GM19395 (cell line): ENCODE results near the gene RTF1.

Experiments used
- ATAC-seq: cut with Tn5 transposase; IDR thresholded peaks from one replicate; pipeline ENCODE4 v1.9.1; 2021; ENCODE audit warnings: mild to moderate bottlenecking, moderate library complexity; ENCODE audit not compliant: unreplicated experiment

Gene RTF1

DNA sequence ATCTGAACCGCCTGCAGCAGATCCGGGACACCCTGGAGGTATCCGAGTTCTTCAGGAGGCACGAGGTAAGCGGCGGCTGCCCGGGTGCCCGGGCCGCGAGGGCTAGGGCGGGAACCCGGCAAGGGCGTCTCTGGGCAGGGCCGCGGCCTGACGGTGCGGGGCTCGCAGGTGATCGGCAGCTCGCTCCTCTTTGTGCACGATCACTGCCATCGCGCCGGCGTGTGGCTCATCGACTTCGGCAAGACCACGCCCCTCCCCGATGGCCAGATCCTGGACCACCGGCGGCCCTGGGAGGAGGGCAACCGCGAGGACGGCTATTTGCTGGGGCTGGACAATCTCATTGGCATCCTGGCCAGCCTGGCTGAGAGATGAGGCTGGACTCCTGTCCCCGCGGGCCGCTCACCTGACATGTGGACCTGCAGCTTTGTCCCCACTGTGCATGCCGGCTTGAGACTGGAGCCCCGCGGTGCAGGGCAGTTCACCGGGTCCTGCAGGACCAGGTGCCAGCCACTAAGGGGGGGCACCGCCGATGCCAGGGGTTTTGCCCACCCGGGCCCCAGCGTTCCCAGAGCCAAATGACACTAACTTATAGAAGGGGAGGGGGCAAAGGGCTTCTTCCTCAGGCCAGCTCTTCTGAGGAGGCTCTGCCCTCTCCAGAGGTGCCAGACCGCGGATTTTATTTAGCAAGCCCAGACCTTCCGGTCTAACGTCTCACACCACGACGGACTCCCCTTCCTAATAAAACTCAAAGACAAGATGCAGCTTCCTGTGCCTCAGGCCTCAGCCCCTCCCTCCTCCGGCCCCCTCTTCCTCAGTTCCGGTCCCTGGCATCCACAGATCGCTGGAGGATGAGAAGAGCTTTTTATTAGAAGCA lies 86.1 kb downstream of the RTF1 start:
- no peak for ATAC-seq

GRCh38 chr15:41503669-41504010 lies 86.7 kb downstream of the RTF1 start:
- ATAC-seq = no peak

- no peak for ATAC-seq
Observed at GRCh38 chr15:41504751-41505492, 88.0 kb downstream of the RTF1 start.

DNA sequence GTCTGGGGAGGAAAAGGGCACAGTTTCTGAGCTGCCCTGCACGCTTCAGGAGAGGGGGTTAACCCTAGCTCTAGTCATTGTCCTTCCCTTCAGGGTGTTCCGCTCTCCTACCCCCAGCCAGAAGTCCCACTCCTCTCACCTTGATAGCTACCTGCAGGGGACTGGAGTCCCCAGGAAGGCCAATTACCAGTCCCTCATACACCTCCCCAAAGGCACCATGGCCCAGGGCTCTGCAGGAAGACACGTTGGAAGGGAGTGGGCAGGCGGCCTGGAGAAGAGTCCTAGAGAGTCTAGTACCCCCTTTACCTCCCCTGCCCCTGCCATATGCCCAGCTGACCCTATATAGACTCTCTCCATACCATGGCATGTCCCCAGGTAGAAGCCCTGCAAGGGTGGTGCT lies 88.9 kb downstream of the RTF1 start:
- no peak for ATAC-seq

GRCh38 chr15:41506796-41507341 lies 90.0 kb downstream of the RTF1 start:
- no peak for ATAC-seq

DNA sequence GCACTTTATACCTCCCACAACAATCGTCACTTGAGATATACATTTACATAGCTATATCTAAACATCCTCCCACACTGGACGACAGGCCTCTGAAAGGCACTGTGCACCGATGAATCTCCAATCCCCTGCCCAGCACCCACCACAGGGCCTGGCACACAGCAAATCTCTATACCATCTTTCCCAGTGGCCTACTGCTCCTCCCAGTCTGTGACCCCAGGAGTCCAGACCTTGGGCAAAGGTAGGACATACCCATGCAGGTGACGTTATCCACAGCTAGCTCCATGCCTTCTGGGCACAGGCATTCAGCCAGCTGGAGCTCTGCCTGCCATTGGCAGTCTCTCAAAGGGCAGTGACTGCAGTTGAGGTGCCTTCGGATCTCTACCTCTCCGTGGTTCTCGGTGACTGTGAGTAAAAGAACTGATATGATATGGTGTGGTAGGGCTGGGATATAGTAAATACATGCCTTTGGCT lies 91.0 kb downstream of the RTF1 start:
- no peak for ATAC-seq

- ATAC-seq = no peak
Observed at GRCh38 chr15:41510728-41511127, 93.8 kb downstream of the RTF1 start.

DNA sequence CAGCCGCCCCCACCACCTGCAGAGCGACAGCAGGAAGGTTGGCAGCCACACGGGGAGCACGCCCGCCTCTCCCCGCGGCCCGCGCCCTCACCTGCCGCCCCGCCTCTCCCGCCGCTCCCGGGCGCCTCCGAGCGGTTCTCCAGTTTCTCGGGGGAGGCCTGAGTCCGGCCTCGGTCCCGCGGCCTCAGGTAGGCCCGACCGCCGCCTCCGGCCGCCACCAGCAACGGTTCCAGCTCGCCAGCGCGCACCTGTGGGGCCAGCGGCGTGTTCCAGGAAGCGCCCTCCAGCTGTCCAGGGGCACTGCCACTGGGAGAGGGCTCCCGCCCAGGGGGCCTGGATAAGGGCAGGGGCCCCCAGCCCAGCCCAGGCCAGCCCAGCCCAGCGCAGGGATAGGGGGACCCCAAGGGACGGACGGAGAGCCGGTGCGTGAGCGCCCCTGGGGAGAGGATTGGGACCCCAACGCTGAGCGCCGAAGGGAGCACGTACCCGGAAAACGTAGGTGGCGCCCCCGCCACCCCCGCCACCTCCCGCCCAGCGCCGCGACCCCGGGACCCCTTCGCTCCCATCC lies 94.5 kb downstream of the RTF1 start:
- no peak for ATAC-seq

GRCh38 chr15:41511899-41512369 lies 95.0 kb downstream of the RTF1 start:
- no peak for ATAC-seq

- no peak for ATAC-seq
Observed at GRCh38 chr15:41512512-41512939, 95.6 kb downstream of the RTF1 start.

DNA sequence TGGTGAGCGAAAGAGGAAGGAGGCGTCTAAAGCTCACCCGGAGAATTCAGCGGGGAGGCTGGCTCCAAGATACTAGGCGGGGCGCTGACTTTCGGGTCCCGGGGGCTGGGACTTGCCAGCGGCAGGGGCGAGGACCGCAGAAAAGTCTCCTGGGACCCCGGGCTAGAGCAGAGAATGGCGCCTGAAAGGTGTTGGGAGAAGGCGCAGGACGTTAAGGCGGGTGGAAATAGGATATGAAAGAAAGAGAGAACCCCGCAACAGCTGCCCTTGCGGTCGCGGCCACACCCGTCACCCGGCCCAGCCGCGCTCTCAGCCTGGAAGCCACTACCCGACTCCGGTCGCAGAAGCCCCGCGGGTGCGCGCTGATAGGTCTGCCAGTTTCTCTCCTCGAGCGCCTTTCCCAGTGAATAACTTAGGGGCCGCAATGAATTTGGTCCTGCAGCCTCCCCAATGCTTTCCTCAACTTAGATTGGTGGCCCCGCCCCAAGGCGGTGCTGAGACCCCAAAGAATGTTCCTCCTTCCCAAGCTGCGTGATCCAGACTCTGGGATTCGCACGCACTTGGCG lies 96.1 kb downstream of the RTF1 start:
- no peak for ATAC-seq

DNA sequence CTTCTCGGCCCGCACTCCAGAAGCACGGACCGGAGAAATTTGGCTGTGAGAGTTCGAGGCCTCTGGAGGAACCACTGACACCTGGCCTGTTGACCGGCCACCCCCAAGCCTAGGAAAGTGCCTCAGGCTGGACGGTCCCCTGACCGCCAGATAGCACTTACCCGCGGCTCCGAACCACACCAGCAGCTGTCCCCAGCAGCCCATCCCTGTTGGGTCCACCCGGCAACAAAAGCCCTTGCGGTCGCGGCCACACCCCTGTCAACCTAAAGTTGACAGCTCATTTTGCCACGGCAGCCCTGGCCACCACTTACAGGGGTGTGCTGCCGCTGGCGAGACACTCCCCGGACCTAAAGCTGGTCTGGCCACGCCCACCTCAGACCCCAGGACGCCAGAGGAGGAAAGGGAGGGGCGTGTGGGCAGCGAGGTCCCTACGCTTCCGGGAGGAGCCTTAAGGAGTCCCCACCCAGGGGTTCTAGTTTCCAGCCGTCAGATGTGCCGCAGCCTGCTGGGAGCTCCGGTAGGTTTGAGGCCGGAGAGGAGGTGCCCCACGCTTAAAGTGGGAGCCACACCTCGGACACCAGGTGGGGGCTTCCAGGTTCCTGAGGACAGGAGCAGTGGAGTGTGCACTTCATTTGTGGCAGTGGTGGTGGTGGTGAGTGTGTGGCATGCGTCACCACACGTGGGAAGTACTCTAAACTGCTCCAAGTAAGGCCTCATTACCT lies 96.8 kb downstream of the RTF1 start, which contains the start of gene LTK:
Gene LTK (minus strand): TSS at position 322 of the 722 bp plus-strand sequence. CDS start 118 bp downstream, at position 204.
- no peak for ATAC-seq

DNA sequence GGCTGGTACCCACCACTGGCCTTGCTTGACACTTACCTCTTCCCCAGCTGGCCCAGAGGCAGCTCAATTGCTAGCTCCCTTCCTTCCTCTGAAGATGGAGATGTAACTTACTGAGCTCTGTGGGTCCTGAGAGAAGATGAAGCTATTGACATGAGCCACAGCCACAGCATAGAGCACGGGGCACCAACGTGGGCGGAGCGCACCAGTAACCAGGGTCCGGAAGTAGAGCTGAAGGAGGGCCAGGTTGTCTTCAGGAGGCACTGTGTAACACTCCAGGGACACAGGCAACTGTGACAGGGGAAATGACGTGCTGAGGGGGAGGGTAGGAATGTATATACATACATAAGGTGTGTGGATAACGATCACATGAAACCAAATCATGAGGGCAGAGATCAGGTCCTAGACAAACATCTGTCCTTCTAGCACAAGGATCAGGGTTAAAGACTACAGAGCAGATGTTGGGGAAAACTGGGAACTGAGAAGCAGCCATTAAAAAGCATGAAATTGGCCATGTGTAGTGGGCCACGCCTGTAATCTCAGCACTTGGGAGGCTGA lies 101.1 kb downstream of the RTF1 start:
- no peak for ATAC-seq

GRCh38 chr15:41520636-41521035 lies 103.7 kb downstream of the RTF1 start:
- ATAC-seq = no peak

- no peak for ATAC-seq
Observed at GRCh38 chr15:41521614-41522013, 104.7 kb downstream of the RTF1 start.

DNA sequence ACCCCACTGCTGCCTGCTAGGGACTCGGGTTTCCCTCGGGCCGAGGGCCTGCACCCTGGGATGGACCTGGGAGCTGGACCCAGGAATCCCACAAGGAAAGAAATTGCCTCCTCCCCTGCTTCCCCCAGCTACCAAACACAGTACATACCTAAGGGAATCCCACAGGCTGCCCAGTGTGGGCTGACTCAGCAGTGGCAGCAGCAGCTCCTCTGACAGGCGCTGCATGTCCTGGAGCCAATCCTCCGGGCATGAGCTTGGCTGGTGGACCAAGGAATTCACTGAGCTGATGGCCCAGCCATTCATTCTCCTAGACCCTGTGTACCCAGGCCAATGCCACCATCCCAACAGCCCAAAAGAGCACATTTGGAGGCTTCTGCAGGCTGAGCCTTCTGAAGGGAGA lies 106.2 kb downstream of the RTF1 start:
- ATAC-seq = no peak

- no peak for ATAC-seq
Observed at GRCh38 chr15:41530363-41530956, 113.6 kb downstream of the RTF1 start.
